Activated B cell treated with CpG ODN at 0.5 μM for 24 hours (primary cell): Measurements from ENCODE around the gene VILL. TPM values are rescaled to one million over a fixed set of nuclear protein-coding genes. Genes with fewer than 3 reads are reported as not detected.

Experiments used
- ATAC-seq: fragments of 200-7000 bp; cut with Tn5 transposase; one replicate; pipeline ENCODE4 v1.10.0; 2021; ENCODE audit warnings: low read depth, mild to moderate bottlenecking, moderate library complexity
- CTCF ChIA-PET: fragments of 350-600 bp; sonication (Branson Sonifier 250); formaldehyde crosslinking; loops from one replicate; lab custom pipeline; 2021; ENCODE audit warnings: antibody characterized with exemption; lab: Charles Lee
- POLR2A ChIA-PET: fragments of 350-600 bp; sonication (Branson Sonifier 250); formaldehyde crosslinking; loops from one replicate; lab custom pipeline; 2021; ENCODE audit warnings: antibody characterized with exemption; lab: Charles Lee
- DNase-seq: peaks from one replicate; pipeline ENCODE4 v3.0.0; 2022
- H3K27ac Mint-ChIP-seq: one replicate; pipeline ENCODE4 v1.8.0; 2020; ENCODE audit warnings: mixed read lengths
- H3K27me3 Mint-ChIP-seq: one replicate; pipeline ENCODE4 v1.8.0; 2021; ENCODE audit warnings: mixed read lengths
- H3K36me3 Mint-ChIP-seq: one replicate; pipeline ENCODE4 v1.8.0; 2021; ENCODE audit warnings: low read depth, mixed read lengths
- H3K4me1 Mint-ChIP-seq: one replicate; pipeline ENCODE4 v1.8.0; 2021; ENCODE audit warnings: mixed read lengths
- H3K4me3 Mint-ChIP-seq: one replicate; pipeline ENCODE4 v1.8.0; 2020; ENCODE audit warnings: mild to moderate bottlenecking, mixed read lengths
- H3K9me3 Mint-ChIP-seq: one replicate; pipeline ENCODE4 v1.8.0; 2020; ENCODE audit warnings: mixed read lengths
- intact Hi-C: fragments of 100-400 bp; cut with micrococcal nuclease; formaldehyde crosslinking; loops from one replicate; pipeline ENCODE4 v1.15.1; 2024
- total RNA-seq: library from RNA; stranded (reverse); gene quantifications from 2 replicates; pipeline ENCODE4 v1.2.3, GENCODE V29; 2022
- TF ChIP-seq, protein P1 (sequence below): fragments of 200-600 bp; IDR thresholded peaks from one replicate; pipeline ENCODE4 v1.8.0; 2022; ENCODE audit warnings: antibody characterized with exemption, mild to moderate bottlenecking

Gene VILL
- total RNA-seq, 1 donor from 2014 or later, result 21.6 TPM

DNA sequence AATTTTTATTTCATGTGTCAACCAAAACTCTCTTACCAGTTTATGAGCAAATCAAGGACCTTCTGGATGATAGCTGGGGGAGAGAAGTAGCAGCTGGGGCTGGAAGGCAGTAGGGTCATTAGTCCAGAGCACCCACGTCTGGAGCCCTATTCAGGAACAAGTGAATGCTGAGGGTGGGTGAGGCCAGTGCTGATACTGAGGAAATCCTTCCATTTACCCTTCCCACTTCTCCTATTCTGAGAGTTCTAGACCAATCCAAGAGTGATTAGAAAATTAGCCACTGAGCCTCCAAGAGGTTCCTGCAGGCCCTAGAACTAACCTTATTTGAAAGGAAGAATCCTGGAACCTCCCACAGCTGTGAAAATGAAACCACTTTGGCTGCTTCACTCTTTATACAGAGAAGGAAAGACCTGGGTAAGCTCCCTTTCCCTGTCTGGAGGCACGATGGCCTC, 46.2 kb upstream of the VILL start:
- no peak overlapping the region for H3K27ac Mint-ChIP-seq
- TF ChIP-seq, protein P1, sequence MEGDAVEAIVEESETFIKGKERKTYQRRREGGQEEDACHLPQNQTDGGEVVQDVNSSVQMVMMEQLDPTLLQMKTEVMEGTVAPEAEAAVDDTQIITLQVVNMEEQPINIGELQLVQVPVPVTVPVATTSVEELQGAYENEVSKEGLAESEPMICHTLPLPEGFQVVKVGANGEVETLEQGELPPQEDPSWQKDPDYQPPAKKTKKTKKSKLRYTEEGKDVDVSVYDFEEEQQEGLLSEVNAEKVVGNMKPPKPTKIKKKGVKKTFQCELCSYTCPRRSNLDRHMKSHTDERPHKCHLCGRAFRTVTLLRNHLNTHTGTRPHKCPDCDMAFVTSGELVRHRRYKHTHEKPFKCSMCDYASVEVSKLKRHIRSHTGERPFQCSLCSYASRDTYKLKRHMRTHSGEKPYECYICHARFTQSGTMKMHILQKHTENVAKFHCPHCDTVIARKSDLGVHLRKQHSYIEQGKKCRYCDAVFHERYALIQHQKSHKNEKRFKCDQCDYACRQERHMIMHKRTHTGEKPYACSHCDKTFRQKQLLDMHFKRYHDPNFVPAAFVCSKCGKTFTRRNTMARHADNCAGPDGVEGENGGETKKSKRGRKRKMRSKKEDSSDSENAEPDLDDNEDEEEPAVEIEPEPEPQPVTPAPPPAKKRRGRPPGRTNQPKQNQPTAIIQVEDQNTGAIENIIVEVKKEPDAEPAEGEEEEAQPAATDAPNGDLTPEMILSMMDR, result no peak
- no peaks in the 10 kb centered on the region for H3K36me3 Mint-ChIP-seq
- H3K4me1 Mint-ChIP-seq, result no peaks in the 10 kb centered on the region
- no peaks in the 10 kb centered on the region for H3K9me3 Mint-ChIP-seq
- DNase-seq (no peak), ATAC-seq (no peak)
- intact Hi-C loops, result no loop called here
- no peak overlapping the region for H3K4me3 Mint-ChIP-seq
- no peaks in the 10 kb centered on the region for H3K27me3 Mint-ChIP-seq
- ChIA-PET CTCF (no interaction called here), POLR2A (no interaction called here)

DNA sequence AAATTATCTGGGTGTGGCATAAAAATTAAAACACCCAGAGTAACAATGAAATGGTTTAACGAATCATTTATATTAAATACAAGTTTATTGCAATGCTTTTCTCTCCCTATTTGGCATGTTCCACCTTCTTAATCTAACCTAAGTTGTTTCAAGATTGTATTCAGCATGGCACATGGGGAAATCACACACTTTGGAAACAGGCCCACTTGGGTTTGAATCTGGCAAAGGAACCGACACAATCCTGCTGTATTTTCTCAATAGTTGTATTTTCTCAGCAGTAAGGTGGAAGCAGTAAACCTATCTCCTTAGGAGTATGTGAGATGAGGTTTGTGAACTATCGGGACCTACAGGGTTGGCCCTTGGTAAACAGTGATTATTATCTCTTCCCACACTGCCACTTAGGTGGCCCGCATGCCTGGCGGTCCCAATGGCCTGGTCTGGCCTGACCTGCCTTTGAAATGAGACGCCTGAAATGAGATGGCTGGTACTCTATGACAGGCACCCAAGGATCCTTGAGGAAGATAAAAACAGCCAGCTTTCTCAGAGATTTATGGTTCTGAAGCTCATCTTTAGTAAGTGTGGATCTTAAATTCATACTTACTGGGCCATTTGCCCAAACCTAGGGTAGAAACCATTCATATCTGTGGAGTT, 45.3 kb upstream of the VILL start:
- intact Hi-C loops, result no loop called here
- no peak for DNase-seq
- H3K27me3 Mint-ChIP-seq, result no peaks in the 10 kb centered on the region
- no peaks in the 10 kb centered on the region for H3K4me1 Mint-ChIP-seq
- CTCF ChIA-PET, result no interaction called here
- no peaks in the 10 kb centered on the region for H3K36me3 Mint-ChIP-seq
- no peaks in the 10 kb centered on the region for H3K9me3 Mint-ChIP-seq
- H3K27ac Mint-ChIP-seq, result no peak overlapping the region
- POLR2A ChIA-PET, result no interaction called here
- no peak for ATAC-seq
- H3K4me3 Mint-ChIP-seq, result no peak overlapping the region
- TF ChIP-seq, protein P1, result no peak

DNA sequence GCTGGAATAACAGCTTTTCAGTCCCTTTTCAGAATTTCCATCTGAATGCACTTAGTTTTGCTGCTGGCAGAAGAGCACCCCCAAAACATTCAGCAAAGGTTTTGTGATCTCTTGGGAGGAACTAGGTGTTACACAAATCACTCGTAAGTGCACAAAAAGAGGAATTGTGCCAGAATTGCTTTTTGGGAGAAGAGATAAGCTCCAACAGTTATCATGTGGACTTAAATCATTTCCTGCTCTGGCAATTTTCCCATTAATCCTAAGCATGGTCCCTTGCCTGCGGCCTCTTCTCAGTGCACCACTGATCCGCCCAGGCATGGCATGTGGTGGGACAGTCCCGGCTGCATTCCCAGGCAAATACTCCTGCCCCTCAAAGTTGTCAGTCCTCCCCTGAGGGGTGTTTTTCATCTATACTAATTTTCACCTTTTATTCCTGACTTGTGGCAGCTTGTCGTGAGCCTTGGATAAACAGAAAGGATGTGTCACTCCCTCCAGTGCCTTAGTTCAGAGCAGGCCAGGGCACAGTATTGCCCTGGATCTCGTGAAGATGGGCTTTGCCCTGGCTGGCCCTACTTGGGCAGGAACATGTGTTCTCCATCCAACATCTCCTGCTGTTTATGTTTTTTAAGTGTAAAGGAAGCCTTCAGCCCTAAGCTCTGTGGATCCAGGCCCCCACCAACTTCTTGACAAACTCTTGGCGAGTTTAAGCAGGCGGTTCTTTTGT, 44.6 kb upstream of the VILL start:
- H3K9me3 Mint-ChIP-seq, result no peaks in the 10 kb centered on the region
- H3K27ac Mint-ChIP-seq, result no peak overlapping the region
- no peaks in the 10 kb centered on the region for H3K4me1 Mint-ChIP-seq
- intact Hi-C loops, result no loop called here
- no peaks in the 10 kb centered on the region for H3K36me3 Mint-ChIP-seq
- DNase-seq (no peak), ATAC-seq (no peak)
- TF ChIP-seq, protein P1, result no peak
- no peaks in the 10 kb centered on the region for H3K27me3 Mint-ChIP-seq
- H3K4me3 Mint-ChIP-seq, result no peak overlapping the region
- CTCF ChIA-PET, result no interaction called here
- POLR2A ChIA-PET, result no interaction called here

DNA sequence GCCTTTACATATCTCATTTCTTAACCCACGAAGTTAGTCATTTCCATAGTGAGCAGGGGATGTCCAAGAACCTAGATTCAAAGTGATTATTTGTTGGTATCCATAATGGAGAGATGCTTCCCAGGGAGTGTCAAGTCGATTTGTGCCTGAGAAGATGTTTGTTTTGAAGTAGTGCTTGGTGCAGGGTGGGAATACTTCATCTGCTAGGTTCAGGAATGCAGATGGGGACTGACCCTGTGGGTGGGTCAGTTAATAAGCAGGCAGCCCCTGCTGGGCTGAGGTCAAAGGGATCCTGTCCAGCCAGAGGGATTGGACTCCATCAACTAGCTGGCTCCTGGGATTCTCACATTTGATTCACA, 44.1 kb upstream of the VILL start:
- no peaks in the 10 kb centered on the region for H3K36me3 Mint-ChIP-seq
- intact Hi-C loops, result no loop called here
- ATAC-seq, result no peak
- TF ChIP-seq, protein P1, result no peak
- DNase-seq, result no peak
- H3K4me1 Mint-ChIP-seq, result no peaks in the 10 kb centered on the region
- CTCF ChIA-PET, result no interaction called here
- no peak overlapping the region for H3K4me3 Mint-ChIP-seq
- POLR2A ChIA-PET, result no interaction called here
- H3K9me3 Mint-ChIP-seq, result no peaks in the 10 kb centered on the region
- no peak overlapping the region for H3K27ac Mint-ChIP-seq
- H3K27me3 Mint-ChIP-seq, result no peaks in the 10 kb centered on the region

DNA sequence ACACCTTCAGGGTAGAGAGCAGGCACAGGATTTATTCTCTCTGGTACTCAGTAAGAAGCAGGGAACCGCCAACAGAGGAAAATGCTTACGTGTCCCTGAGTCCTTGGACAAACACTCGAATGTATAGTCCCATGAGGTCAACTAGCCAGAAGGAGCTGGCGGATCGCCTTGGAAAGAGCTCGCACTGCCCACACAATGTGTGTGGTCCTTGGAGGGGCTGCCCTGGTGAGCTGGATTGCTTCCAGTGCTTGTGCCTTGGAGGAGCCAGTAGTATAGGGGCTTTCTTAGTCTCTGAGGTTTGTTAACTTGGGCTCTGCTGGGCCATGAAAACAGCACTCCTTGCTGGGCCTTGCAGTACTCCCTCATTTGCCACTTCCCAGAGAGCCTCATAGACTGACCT, 40.7 kb upstream of the VILL start:
- ChIA-PET CTCF (no interaction called here), POLR2A (no interaction called here)
- H3K9me3 Mint-ChIP-seq, result peaks cover 3% of the 10 kb centered on the region
- TF ChIP-seq, protein P1, result no peak
- DNase-seq, result no peak
- no peak for ATAC-seq
- no peaks in the 10 kb centered on the region for H3K4me1 Mint-ChIP-seq
- intact Hi-C loops, result no loop called here
- no peak overlapping the region for H3K4me3 Mint-ChIP-seq
- no peak overlapping the region for H3K27ac Mint-ChIP-seq
- no peaks in the 10 kb centered on the region for H3K27me3 Mint-ChIP-seq
- no peaks in the 10 kb centered on the region for H3K36me3 Mint-ChIP-seq
